Right ventricle myocardium inferior (tissue), 1 donor: Measurements from ENCODE around the gene IGSF21. TPM values are rescaled to one million over a fixed set of nuclear protein-coding genes. Genes with fewer than 3 reads are reported as not detected.

Experiments
- ATAC-seq: fragments of 200-7000 bp; cut with Tn5 transposase; one replicate; pipeline ENCODE4 v1.9.1; 2020; ENCODE audit warnings: mild to moderate bottlenecking, moderate library complexity
- DNase-seq: peaks from one replicate; pipeline ENCODE4 v3.0.0; 2021; ENCODE audit errors: missing footprints
- intact Hi-C: fragments of 100-400 bp; cut with DNase I; formaldehyde crosslinking; loops from one replicate; pipeline ENCODE4 v1.11.0; 2022
- long read RNA-seq: library from polyadenylated mRNA; unstranded; transcript quantifications from one replicate; pipeline ENCODE4 v2.0.0, GENCODE V29; 2021
- total RNA-seq: library from RNA; stranded (reverse); fragmentation: NEBNext Ultra II Directional; extraction: Animal tissue kit (Norgen Biotek cat#: 25700); gene quantifications from one replicate; pipeline ENCODE4 v1.2.1, GENCODE V29; 2021
- donor health status: DM: no; HTN: yes; CAD: no; lungs with severe emphysema.

The IGSF21 gene
- 1.6 TPM for total RNA-seq
- long read RNA-seq, partial matches to known transcripts: 0 of 1 reads
- long read RNA-seq, other reads (novel, unspliced or antisense): 0 of 1 reads

- DNase-seq (no peak), ATAC-seq (no peak)
- intact Hi-C loops: no loop called here
These were observed at the start of gene IGSF21 for GRCh38 chr1:18107369-18108298. Gene IGSF21 (plus strand): TSS chr1:18107798. CDS start chr1:18108129, 331 bp downstream.

DNA sequence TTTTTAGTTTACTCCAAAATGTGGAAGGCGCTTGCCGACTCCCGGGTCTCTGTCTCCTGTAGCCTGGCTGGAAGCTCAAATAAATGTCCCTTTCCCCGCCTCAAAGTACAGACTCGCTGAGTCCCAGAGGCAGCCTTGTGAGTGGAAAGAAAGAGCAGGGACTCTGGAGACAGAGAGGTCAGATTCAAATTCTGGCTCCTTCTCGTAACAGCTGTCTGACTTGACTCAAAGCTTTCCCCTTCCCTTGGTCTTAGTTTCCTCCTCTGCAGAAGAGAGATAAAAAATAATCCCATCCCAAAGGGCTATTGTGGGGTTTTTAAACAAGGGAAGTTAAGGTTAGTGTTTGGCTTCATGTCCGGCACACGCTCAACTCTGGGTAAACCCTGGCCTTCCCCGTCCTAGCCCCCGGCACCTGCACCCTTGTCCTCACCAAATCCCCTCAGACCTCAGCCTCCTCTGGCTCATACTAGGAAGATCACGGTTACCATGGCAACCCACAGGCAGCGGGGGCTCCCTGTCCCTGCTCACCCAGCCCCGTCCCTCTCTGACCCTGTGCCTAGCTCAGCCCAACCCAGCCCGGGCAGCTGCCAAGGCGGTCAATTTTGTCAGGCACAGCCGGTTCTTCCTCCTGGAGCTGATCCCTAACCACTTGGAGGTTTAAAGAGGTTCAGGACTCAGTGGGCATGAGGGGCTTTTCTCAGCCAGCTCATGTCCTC, 49.2 kb upstream of the IGSF21 start:
- ATAC-seq (no peak), DNase-seq (no peak)
- intact Hi-C loops: no loop called here

GRCh38 chr1:18058981-18059605, 48.5 kb upstream of the IGSF21 start:
- intact Hi-C loops: no loop called here
- DNase-seq: no peak
- ATAC-seq: no peak

GRCh38 chr1:18060366-18060765, 47.2 kb upstream of the IGSF21 start:
- intact Hi-C loops: no loop called here
- DNase-seq: no peak
- no peak for ATAC-seq

- intact Hi-C loops: no loop called here
- no peak for DNase-seq
- no peak for ATAC-seq
These were observed 45.4 kb upstream of the IGSF21 start for GRCh38 chr1:18062185-18062584.

- ATAC-seq: no peak
- intact Hi-C loops: no loop called here
- DNase-seq: no peak
These were observed 43.1 kb upstream of the IGSF21 start for GRCh38 chr1:18064534-18064933.

DNA sequence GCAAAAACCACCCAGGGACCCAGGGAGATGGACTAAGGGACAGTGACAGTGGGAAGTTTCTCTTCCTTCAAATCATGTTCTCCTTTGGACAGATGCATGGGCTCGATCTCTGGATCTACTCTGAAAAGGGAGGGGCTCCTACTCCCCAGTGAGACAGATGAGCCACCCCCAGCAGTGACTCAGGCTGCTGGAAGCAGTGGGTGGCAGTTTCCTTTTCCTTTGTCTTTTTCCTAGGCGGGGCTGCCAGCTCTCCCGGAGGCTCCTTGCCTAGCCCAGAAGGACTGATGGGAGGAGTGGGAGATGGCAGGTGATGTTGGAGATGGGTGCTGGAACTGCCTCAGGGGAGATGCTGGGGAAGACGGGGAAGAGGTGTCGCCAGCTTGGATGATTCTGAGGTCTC, 41.0 kb upstream of the IGSF21 start:
- intact Hi-C loops: no loop called here
- DNase-seq: no peak
- ATAC-seq: no peak

DNA sequence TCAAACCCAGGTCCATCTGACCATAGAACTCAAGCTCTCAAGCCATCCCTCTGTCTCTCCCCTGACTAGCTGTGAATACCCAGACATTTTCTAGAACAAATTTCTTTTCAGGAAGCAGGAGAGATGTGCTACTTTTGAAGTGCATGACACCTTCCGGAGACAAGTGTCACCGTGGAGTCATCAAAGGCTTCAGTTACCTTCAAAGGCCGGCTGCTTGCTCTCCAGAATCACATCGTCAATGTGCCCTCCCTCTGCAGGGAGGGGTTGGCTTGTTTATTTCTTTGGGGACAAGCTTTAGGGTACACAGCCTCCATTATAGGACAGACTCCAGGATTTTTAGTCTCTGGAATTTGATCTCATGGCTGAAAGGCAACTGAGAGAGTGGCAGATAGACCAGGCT, 37.7 kb upstream of the IGSF21 start:
- ATAC-seq (no peak), DNase-seq (no peak)
- intact Hi-C loops: no loop called here

- intact Hi-C loops: no loop called here
- no peak for DNase-seq
- ATAC-seq: no peak
These were observed 35.5 kb upstream of the IGSF21 start for GRCh38 chr1:18072066-18072465.

- ATAC-seq: no peak
- no peak for DNase-seq
- intact Hi-C loops: no loop called here
These were observed 34.4 kb upstream of the IGSF21 start for GRCh38 chr1:18073066-18073642.

- ATAC-seq: no peak
- intact Hi-C loops: no loop called here
- no peak for DNase-seq
These were observed 29.9 kb upstream of the IGSF21 start for GRCh38 chr1:18077657-18078215.

- DNase-seq (no peak), ATAC-seq (no peak)
- intact Hi-C loops: no loop called here
These were observed 27.5 kb upstream of the IGSF21 start for GRCh38 chr1:18079941-18080735.

DNA sequence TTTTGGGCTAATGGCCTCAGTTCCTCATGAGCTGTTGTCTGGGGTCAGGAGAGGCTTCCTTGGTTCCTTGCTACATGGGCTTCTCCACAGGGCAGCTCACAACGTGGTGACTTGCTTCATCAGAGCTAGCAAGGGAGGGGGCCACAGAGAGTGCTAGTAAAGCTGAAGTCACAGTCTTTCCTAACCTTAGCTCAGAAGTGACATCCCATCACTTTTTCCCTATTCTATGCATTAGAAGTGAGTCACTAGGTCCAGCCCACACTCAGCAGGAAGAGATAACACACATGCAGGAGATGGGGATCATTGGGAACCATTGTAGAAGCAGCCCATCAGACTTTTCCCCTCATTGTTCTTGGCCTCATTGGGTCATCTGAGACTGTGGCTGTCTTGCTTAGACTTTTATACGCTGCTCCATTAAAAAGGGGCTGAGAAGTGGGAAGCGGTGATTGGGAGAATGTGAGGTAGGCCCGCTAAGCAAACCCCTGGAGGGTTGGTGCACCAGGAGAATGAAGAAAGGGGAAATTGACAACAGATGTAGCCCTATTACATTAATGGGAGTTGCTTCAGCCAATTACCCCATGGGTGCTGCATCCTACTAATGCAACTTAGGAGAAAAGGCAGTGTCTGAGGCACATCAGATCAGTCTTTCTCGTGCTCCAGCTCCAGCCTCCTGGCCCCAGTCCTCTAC, 22.1 kb upstream of the IGSF21 start:
- intact Hi-C loops: no loop called here
- ATAC-seq (no peak), DNase-seq (no peak)

DNA sequence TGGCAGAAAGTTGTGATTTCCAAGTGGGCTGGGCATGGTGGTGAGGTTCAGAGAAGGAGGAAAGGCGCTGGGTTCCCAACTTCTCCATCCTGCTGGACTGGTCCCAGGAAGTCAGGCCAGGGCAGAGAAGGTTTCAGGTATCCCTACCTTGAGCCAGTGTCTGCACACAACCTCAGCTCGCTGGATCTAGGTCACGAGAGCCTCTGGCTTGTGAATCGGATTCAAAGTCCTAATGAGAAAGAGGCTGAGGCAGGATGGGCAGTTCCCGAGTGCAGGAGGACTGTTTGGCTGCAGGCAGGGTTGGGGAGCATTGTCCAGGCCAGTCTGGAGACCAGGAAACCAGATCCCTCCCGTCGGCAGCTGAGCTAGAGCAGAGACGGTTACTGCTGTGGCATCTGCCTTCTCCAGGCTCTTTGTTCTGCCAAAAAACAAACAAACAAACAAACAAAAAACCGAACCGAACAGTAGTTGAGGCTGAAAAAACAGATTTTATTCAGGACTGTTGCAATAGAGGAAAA, 19.5 kb upstream of the IGSF21 start:
- no peak for DNase-seq
- intact Hi-C loops: no loop called here
- ATAC-seq: no peak

DNA sequence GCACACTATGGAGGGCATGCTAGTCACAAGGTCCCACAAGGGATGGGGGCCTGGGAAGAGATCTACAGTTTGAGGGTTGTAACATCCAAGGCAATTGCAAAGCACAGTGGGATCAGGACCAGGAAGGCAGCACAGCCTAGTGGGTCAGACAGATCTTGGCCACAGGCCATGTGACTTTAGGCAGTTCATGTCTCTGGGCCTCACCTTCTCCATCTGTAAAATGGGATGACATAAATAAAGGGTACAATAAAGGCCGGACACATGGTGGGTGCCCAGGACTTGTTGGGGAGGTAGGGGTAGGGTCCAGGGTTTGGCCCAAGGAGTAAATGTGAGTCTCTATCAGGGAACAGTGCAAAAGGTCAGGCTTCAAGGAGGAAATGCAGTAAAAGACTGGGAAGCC, 18.1 kb upstream of the IGSF21 start:
- ATAC-seq: no peak
- no peak for DNase-seq
- intact Hi-C loops: no loop called here

DNA sequence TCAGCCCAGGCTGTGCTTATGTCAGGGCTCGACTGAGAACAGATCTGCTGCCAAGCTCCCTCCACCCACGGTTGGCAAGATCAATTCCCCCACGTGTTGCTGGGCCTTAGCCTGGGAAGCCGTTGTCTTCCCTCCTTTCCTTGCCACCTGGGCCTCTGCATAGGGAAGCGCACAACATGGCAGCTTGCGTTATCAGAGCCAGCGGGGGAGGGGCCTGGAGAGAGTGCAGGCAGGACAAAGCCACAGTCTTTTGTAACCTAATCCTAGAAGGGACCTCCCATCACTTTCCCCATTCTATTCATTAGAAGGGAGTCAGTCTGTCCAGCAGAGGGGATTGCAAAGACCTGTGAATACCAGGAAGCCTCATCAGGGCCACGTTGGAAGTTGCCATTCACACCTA, 17.0 kb upstream of the IGSF21 start:
- DNase-seq: no peak
- intact Hi-C loops: loop anchor here (10.0 kb wide), 1 partner anchor 426 kb away; no protein-coding TSS in a partner anchor
- no peak for ATAC-seq
